ENCODE data around the gene MPND.
"Not testable (repeated sequence)": the region's sequence is repeated elsewhere in the genome, so short reads cannot be mapped to it uniquely, and the experiment has no call there.

Gene MPND

GRCh38 chr19:4345342-4346019 is 2.1 kb downstream of the MPND start:
- H2AFZ ChIP-seq (ENCODE audit: low read length): no peak overlapping the region
- H3K79me2 ChIP-seq (ENCODE audit: insufficient read depth, low read length): no peaks in the 10 kb centered on the region
- H3K4me1 ChIP-seq (ENCODE audit: insufficient read depth, low read length, severe bottlenecking): peaks cover 12% of the 10 kb centered on the region
- no peak overlapping the region for H3K4me3 ChIP-seq (ENCODE audit: low read depth, low read length, poor library complexity, severe bottlenecking)
- H3K9ac ChIP-seq (ENCODE audit: low read length): no peak overlapping the region
- H3K27me3 ChIP-seq (ENCODE audit: insufficient read depth, low read length): no peaks in the 10 kb centered on the region
- H3K9me2 ChIP-seq (ENCODE audit: low read depth, low read length): no peaks in the 10 kb centered on the region
- H3K27ac ChIP-seq (ENCODE audit: low read depth, low read length, poor library complexity, severe bottlenecking): no peak overlapping the region
- no peaks in the 10 kb centered on the region for H4K20me1 ChIP-seq (ENCODE audit: insufficient read depth, low read length)
- H3K36me3 ChIP-seq (ENCODE audit: insufficient read depth, low read length): peaks cover 15% of the 10 kb centered on the region
- no peaks in the 10 kb centered on the region for H3F3A ChIP-seq (ENCODE audit: insufficient read depth, low read length)
- TF ChIP-seq EZH2 (IDR thresholded peaks at IDR 0.05; ENCODE audit: borderline replicate concordance, low read length): no peak
- H3K4me2 ChIP-seq (ENCODE audit: low read length): no peak overlapping the region
- no peaks in the 10 kb centered on the region for H3K9me3 ChIP-seq (ENCODE audit: low read length)

GRCh38 chr19:4346020-4346383 is 2.6 kb downstream of the MPND start:
- H3K27ac ChIP-seq (ENCODE audit: low read depth, low read length, poor library complexity, severe bottlenecking): no peak overlapping the region
- H4K20me1 ChIP-seq (ENCODE audit: insufficient read depth, low read length): no peaks in the 10 kb centered on the region
- peaks cover 12% of the 10 kb centered on the region for H3K4me1 ChIP-seq (ENCODE audit: insufficient read depth, low read length, severe bottlenecking)
- H3K4me3 ChIP-seq (ENCODE audit: low read depth, low read length, poor library complexity, severe bottlenecking): no peak overlapping the region
- no peaks in the 10 kb centered on the region for H3K9me2 ChIP-seq (ENCODE audit: low read depth, low read length)
- peaks cover 15% of the 10 kb centered on the region for H3K36me3 ChIP-seq (ENCODE audit: insufficient read depth, low read length)
- H2AFZ ChIP-seq (ENCODE audit: low read length): no peak overlapping the region
- no peaks in the 10 kb centered on the region for H3F3A ChIP-seq (ENCODE audit: insufficient read depth, low read length)
- no peaks in the 10 kb centered on the region for H3K79me2 ChIP-seq (ENCODE audit: insufficient read depth, low read length)
- no peaks in the 10 kb centered on the region for H3K27me3 ChIP-seq (ENCODE audit: insufficient read depth, low read length)
- no peak for TF ChIP-seq CTCF (IDR thresholded peaks at IDR 0.05; ENCODE audit: low read length)
- no peak for TF ChIP-seq EZH2 (IDR thresholded peaks at IDR 0.05; ENCODE audit: borderline replicate concordance, low read length)
- H3K9ac ChIP-seq (ENCODE audit: low read length): no peak overlapping the region
- no peak overlapping the region for H3K4me2 ChIP-seq (ENCODE audit: low read length)
- H3K9me3 ChIP-seq (ENCODE audit: low read length): no peaks in the 10 kb centered on the region

- Histone ChIP-seq H4K20me1 (ENCODE audit: insufficient read depth, low read length) (no peaks in the 10 kb centered on the region), H2AFZ (ENCODE audit: low read length) (no peak overlapping the region), H3K27me3 (ENCODE audit: insufficient read depth, low read length) (no peaks in the 10 kb centered on the region)
These were observed 4.2 kb downstream of the MPND start for GRCh38 chr19:4347521-4347920.

GRCh38 chr19:4349225-4349624 is 5.9 kb downstream of the MPND start:
- not testable (repeated sequence) for H4K20me1 ChIP-seq (ENCODE audit: insufficient read depth, low read length); H3K9ac ChIP-seq (ENCODE audit: low read length); H3K4me2 ChIP-seq (ENCODE audit: low read length); H3K79me2 ChIP-seq (ENCODE audit: insufficient read depth, low read length); H3K27ac ChIP-seq (ENCODE audit: low read depth, low read length, poor library complexity, severe bottlenecking); H3F3A ChIP-seq (ENCODE audit: insufficient read depth, low read length); H3K9me3 ChIP-seq (ENCODE audit: low read length); H3K9me2 ChIP-seq (ENCODE audit: low read depth, low read length); H2AFZ ChIP-seq (ENCODE audit: low read length); H3K4me1 ChIP-seq (ENCODE audit: insufficient read depth, low read length, severe bottlenecking); H3K4me3 ChIP-seq (ENCODE audit: low read depth, low read length, poor library complexity, severe bottlenecking); H3K27me3 ChIP-seq (ENCODE audit: insufficient read depth, low read length)
- H3K36me3 ChIP-seq (ENCODE audit: insufficient read depth, low read length): peaks cover 15% of the 10 kb centered on the region

More at GRCh38 chr19:4347521-4347920, 4.2 kb downstream of the MPND start:
- H3F3A ChIP-seq (ENCODE audit: insufficient read depth, low read length): no peaks in the 10 kb centered on the region
- peaks cover 7% of the 10 kb centered on the region for H3K4me1 ChIP-seq (ENCODE audit: insufficient read depth, low read length, severe bottlenecking)
- TF ChIP-seq CTCF (IDR thresholded peaks at IDR 0.05; ENCODE audit: low read length) (no peak), EZH2 (IDR thresholded peaks at IDR 0.05; ENCODE audit: borderline replicate concordance, low read length) (no peak)
- H3K36me3 ChIP-seq (ENCODE audit: insufficient read depth, low read length): peaks cover 15% of the 10 kb centered on the region
- H3K4me2 ChIP-seq (ENCODE audit: low read length): no peak overlapping the region
- H3K9me2 ChIP-seq (ENCODE audit: low read depth, low read length): no peaks in the 10 kb centered on the region
- no peaks in the 10 kb centered on the region for H3K79me2 ChIP-seq (ENCODE audit: insufficient read depth, low read length)
- H3K27ac ChIP-seq (ENCODE audit: low read depth, low read length, poor library complexity, severe bottlenecking): no peak overlapping the region
- no peak overlapping the region for H3K9ac ChIP-seq (ENCODE audit: low read length)
- no peak overlapping the region for H3K4me3 ChIP-seq (ENCODE audit: low read depth, low read length, poor library complexity, severe bottlenecking)
- H3K9me3 ChIP-seq (ENCODE audit: low read length): no peaks in the 10 kb centered on the region

Measured in OCI-LY1 (cell line).